Measurements from ENCODE around the gene HES6.

Gene HES6

DNA sequence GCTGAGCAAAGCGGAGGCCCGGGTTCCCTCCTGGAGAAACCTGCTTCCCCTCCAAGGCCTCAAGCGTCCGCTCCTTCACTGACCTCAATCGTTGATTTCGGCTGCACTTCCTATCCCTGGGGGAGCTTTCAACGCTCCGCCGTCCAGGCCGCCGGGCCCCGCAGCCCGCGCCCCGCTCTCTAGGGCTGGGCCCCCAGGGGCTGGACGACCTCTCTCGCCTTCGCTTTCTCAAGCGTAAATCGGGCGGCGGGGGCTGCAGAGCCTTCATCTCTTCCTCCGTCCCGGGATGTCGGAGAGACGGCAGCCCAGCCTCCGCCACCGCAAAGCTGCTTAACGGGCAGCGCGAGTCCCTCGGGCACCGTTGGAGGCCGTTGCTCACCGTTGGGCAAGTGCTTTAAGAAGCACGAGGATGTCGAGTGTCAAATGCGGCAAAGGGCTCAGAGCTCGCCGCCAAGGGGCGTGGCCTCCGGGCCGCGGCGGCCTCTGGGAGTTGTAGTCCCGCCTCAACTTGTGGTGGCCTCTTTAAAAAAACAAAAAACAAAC lies 8.5 kb downstream of the HES6 start:
- peak; percentile 49 for DNase-seq

DNA sequence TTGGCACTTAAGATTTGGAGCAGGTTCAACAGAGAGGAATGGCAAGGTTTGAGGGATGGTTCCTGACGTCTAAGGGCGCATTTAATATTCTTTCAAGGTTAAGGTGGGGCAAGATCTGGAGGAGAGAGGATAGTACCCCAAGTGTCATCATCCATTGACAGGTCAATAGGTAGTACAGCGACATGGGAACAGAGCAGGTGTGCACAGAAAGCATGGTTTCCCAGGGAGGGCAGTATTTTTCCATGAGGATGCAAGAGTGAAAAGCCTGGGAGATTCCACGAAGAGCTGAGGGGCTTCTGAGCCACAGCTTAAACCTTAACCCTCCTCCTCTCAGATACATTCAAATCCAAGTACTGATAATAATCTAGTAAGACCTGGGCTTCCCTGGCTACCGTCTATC lies 9.1 kb downstream of the HES6 start:
- DNase-seq = no peak

DNA sequence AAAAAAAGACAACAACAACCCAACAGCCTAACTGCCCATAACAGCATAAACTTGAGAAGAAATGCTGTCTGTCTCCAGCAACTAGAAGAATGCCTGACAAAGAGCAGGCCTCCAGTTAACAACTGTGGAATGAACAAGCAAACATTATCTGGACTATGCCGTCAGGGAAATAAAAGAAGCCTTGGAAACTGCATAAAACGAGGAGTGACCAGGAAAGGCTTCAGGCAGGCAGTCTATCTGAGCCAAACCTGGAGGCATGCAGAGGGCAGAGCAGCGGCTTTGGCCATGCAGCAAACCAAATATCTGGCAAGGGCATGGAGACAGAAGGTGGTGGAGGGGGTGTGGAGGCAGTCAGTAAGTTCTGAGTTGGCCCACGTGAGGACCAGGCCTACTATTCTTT lies 11.1 kb downstream of the HES6 start:
- no peak for DNase-seq

DNA sequence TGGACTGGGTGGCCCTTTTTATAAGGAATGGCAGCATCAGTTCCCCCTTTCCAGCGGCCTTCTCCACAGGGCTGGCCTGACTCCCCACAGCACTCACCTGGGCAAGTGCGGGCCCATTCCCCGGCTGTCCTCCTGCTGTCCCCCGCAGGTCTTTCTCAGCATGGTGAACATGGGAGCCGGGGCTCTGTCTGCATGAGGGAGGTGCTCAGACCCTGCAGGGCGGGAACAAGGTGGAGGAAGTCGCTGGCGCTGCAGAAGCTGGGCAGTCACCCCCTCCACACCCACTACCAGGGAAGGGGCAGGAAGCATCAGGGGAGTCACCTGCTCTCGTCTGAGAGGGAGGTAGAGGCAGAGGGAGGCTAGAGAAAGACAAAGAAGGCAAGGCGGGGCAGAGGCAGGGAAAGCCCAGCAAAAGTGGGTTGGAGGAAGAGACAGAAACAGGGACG lies 12.2 kb downstream of the HES6 start:
- DNase-seq = no peak

DNA sequence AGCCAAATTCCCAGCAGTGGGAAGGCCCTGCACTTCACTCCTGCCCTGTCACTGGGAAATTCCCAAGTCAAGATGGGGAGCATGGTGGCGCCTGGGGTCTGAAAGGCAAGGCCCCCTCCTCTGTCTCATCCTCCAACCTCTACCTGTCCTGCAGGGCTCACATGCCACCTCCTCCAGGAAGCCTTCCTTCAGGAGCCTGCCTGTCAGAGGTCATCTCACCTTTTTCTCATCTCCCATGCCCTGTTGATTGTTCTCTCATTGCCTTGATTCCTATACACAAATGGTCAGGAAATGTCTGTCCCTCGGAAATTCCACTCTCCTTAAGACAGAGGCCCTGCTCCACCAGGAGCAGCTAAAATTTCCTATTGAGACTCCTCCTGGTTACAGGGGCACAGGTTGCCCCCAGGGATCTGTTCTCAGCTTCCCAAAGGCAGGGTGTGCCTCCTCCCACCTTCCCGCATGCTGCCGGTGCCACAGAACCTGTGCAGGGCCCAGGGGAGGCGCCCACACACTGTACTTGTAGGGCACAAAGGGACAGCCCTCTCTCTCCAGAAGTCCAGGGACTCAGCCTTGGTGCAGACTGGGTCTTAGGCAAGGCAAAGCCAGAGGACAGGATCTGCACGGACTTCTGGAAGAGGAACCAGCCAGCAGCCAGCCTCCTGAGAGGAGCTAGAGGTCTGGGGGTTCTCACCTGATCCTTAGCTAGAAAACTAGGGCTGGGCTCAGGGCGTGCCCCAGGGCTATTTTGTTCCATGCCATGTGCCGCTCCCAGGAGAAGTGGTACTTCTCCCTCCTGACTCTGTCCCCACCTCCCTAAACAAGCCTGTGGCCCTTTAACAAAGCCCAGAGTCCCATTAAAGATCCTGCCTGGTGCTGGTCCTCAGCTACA lies 12.9 kb downstream of the HES6 start:
- no peak for DNase-seq

GRCh38 chr2:238225911-238226697 lies 13.7 kb downstream of the HES6 start:
- DNase-seq = no peak

DNA sequence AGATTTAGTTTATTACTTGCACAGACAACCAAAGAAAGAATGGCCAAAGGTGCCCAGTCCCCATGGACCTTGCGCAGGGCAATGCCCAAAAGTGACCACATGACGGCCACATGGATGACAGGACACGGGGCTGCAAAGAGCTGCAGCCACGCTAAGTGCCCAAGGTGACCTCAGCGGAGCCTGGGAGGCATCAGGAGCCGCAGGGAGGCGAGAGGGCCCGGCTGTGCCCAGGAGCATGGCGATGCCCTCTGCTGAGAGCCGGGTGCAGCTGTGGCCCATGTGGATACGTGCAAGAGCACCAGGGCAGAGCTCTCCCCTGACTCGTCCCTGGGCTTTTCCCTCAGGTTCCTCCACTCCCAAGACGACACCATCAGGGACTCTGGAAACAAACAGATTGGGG lies 14.7 kb downstream of the HES6 start:
- DNase-seq = no peak

- no peak for DNase-seq
These were observed 15.3 kb downstream of the HES6 start for GRCh38 chr2:238224356-238225035.

DNA sequence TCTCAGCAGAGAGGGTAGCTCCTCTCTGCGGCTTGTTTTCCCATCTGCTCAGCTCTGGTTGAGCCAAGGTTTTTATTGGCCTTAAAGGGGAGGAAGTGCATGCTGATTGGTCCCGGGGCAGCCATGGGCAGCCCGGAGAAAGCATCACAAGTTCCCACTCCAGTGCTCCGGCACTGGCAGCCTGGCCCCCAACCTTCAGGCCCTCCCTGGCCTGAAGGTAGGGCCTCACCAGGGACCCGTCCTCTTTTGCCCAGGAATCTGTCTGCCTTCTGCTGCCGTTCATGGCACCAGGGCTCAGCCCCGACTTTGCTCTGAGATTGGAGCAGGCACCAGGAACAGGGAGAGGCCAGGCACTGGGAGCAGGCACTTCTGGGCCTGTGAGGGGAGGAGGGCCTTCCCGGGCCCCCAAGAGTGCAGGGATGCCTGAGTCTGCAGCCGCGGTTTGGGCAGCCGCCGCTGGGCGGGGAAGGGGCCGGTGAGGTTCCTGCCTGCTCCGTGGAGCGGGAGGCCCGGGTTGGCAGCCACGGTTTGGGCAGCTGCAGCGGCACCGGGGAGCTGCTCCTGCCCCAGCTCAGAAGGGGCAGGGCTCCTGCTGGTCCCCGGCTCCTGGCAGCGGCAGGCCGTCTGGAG lies 18.8 kb downstream of the HES6 start:
- no peak for DNase-seq

GRCh38 chr2:238220274-238220891 lies 19.5 kb downstream of the HES6 start:
- DNase-seq = no peak

GRCh38 chr2:238216651-238217184 lies 23.1 kb downstream of the HES6 start:
- DNase-seq = no peak

DNA sequence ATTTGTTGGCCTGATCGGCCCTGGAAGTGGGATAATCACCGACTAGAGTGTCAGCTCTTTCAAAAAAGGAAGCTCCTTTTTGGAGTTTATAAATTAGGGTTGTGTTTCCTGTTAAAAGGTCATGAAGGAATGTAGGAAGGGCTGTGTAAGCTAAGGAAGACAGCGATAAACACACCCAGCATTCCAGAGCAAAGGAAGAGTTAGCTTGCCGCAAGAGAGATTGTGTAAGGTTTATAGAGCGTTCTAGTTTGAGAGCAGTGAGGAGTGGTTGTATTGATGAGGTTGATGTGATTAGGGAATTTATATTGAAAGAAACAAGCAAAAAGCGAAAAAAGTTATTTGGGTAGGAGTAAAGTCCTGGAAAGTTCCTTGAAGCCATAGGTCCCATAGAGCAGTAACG lies 32.8 kb downstream of the HES6 start:
- no peak for DNase-seq

DNA sequence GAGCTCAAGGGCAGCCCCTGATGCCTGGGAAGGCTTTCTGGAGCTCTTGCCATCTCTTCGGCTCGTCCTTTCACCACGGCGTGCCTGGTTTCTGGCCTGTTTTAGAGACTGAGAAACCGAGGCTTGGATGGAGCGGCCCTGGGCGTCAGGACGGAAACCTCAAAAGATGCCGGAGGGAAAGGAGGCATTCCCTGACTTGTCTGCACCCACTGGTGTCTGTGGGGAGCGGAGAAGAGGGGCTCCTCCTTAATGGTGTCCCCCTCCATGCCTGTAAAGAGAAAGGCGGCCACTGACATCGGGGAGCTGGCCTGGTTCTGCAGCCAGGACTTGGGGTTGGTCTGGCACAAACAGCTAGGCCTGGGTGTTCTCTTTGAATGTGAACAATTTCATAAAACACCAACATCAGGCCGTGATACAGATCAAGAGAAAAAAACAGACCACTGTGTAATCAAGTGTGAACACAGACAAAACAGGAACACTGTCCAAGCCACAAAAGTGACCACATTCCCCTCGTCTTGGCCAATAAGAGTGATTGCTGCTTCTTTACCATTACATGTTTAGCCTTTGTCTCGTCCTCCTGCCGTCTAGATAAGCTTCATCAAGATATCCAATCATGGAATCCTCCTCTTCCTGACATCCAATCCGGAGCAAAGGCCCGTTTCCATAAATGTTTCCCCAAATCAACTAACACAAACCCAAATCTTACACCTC lies 35.7 kb downstream of the HES6 start:
- peak; percentile 88 for DNase-seq

GRCh38 chr2:238203094-238203972 lies 36.5 kb downstream of the HES6 start, which contains the start of gene ILKAP:
TSS of gene ILKAP (minus strand) at chr2:238203695. CDS start at chr2:238203553, 142 bp downstream.
- DNase-seq = peak; percentile 43

DNA sequence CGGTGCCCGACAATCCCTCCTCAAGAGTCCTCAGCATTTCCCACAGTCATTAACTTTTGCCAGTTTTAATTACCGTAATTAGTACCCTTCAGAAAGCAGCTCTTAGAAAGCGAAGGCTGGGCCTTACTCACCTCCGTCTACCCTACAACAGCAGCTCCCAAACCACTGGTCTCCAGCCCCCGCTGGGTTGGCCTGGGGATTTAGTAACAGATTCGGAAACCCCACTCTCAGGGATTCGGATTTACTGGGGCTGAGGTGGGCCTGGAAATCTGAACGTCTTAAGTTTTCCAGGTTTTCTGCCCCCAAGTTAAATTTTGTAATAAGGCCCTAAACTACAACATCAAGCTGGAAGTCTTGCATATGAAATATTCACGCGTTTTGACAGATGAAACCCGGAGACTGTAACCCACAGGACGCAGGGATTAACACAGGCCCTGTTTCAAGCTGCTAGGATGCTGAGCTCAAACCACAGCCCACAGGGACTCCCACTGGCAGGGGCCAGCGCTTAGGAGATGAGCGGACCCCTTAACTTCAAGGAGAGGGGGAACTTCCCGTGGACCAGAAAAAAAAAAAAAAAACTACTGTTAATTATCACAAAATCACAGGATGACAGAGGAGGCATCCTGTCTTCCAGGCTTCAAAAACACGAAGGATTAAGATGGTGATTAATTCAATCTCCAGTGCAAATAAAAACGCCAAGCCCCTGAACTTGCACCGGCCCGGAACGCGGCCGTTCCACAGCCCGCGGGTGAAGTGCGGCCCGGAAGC lies 37.3 kb downstream of the HES6 start:
- DNase-seq = no peak

DNA sequence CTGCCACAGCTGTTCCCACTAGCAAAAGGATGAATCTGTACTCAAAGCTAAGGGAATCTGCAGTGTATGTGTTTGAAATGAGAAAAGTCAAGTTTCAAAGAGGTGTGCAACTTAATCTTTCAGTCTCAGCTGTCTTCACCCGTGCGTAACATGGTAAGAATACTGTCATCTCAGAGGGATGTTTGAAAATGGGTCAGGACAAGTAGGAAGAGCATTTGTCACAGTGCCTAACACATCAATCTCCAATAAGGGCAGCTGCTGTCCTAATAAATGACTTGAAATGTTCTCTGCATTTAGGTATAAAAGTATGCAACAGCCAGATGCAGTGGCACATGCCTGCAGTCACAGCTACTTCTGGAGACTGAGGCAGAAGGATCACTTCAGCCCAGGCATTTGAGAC lies 49.4 kb downstream of the HES6 start:
- DNase-seq = no peak

Measured in GF-D8 (cell line).